HTERT RPE-1 (cell line): Measurements from ENCODE around the gene SPOCK1.

ENCODE experiments used
- in situ Hi-C: fragments of 300-500 bp; cut with MboI; formaldehyde crosslinking; loops from 4 replicates; pipeline ENCODE4 v1.14.3; 2020; ENCODE audit warnings: low sequenced_read_pairs

SPOCK1 gene

DNA sequence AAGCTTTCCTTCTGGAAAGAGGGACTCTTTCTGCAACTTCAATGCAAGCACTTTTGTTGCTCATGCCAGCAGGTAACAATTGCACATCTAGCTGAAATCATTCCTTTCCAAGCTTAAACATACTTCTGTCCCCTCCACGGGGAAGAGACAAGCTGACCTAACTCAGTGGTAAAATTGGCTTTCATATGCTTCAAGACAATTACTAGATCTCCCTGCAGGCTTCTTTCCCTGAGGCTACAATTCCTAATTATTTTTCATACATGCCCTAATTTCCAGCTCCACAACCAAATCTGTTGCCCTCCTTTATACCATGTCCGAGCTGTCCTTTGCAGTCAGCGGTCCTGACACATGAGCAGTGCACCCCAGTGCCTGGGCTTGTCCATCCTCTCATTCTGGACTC is 324.9 kb downstream of the SPOCK1 start:
- in situ Hi-C loops: no loop called here

DNA sequence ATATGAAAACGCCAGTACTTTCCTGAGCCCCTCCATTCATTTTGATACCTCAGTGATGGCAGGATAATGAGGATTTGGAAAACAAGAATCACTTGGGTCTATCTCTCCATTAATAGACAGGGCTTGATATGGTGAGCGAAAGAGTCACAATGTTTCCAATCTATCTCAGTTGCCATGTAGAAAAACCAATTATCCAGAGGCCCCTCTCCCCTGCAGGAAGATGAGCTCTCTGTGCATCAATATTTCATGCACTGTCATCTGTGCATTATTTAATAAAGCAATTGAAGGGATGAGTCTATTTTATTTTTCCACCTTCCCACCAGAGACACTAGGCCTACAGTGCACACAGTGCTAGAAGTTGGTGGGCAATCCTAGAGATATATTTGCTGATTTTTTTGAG is 326.9 kb downstream of the SPOCK1 start:
- in situ Hi-C loops: no loop called here

DNA sequence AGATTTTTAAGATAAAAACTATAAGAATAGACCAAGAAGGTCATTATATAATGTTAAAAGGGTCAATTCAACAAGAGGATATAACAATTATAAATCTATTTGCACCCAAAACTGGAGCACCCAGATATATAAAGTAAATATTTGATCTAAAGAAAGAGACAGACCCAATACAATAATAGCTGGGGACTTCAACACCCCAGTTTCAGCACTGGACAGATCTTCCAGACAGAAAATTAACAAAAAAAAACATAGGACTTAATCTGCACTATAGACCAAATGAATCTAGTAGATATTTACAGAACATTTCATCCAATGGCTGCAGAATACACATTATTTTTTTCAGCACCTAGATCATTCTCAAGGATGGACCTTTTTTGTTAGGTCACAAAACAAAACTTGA is 331.9 kb downstream of the SPOCK1 start:
- in situ Hi-C loops: no loop called here

DNA sequence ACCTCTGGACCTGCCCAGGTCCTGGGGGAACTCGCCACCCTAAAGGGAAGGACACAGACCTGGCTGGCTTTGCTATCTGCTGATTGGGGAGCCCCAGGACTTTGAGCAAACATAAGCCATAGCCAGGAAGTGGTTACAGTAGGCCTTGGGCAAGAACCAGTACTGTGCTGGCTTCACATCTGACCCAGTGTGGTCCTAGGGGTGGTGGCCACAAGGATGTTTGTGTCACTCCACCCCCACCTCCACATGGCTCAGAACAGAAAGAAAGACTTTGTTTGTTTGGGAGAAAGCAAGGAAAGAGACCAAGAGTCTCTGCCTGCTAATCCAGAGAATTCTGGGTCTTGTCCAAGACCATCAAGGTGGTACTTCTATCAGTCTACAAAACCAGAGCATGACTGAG is 334.2 kb downstream of the SPOCK1 start:
- in situ Hi-C loops: no loop called here

DNA sequence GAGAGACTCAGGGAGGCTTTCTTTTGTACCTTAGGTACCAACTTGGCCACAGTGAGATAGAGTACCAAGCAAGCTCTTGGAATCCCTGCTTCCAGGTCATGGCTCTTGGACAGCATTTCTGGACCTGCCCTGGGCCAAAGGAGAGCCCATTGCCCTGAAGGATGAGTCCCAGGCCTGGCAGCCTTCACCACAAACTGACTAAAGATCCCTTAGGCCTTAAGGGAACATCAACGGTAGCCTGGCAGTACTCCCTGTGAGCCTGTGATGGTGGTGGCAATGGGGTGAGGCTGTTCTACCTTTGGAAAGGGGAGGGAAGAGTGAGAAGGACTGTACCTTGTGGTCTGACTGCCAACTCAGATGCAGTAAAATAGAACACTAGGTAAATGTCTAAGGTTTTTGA is 334.6 kb downstream of the SPOCK1 start:
- in situ Hi-C loops: no loop called here

DNA sequence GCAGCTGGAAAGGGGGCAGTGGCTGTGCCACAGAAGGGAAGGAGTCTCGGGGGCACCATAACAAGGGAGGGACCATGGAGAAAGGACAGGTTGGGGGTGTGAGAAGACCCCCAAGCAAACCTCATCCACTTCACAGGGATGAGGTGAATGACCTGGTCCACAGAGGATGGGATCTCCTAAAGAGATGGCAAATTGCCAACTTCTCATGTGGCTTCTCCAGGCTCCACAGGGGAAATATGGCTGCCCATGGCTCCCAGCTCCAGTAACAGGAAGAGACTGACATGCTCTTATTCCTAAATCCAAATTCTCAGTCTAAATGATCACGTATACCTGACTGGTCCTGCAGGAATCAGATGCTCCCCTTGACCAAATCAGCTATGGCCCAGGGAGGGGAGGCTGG is 340.4 kb downstream of the SPOCK1 start:
- in situ Hi-C loops: no loop called here

DNA sequence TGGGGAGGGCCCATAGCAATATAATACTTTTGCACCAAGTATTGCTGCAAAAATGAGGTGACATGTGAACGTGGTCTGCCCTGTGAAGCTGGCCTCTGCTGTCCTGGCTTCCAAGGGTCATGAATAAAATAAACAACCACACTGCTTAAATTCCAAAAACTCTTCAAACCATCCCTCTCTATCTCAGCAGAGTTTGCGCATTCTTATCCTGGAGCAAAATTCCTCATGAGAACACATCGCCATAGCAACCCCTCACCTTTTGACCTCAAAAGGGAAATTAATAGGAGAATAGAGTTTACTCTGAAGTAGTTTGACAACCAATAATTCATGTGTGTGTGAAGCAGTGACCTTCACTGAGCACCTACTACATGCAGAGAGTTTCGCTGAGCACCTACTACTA is 342.9 kb downstream of the SPOCK1 start:
- in situ Hi-C loops: no loop called here

DNA sequence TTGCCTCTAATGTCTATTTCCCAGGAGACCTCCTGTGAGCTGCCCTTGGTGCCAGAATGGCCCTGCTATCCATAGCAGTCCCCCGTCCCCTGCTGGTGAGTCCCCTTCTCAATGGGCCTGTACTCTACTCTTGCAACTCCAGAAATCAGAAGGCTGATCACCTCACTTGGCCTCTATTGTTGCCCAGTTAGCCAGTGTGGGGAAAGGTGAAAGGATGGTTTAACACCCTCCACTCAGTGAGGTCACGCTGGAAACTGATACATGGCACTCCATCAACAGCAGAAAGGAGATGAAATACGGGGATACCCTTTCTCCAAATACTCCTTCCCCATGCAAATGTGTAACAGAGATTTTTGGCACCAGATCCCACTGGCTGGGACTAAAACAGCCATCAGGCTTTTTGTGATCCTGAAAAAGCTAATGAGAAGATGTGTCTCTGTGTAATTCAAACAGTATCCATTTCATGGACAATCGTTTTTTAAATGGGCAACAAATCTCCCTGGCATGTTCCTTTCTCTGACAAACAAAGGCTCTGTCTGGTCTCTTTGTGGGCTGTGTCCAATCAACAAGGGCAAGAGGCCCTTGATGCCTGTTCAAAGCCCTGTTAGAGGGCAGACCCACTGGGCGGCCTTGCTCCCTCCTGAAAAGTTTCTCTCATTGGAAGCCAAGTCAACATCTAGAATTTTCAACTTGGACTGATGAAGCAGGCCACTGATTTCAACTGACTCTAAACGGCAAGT is 343.7 kb downstream of the SPOCK1 start:
- in situ Hi-C loops: no loop called here

DNA sequence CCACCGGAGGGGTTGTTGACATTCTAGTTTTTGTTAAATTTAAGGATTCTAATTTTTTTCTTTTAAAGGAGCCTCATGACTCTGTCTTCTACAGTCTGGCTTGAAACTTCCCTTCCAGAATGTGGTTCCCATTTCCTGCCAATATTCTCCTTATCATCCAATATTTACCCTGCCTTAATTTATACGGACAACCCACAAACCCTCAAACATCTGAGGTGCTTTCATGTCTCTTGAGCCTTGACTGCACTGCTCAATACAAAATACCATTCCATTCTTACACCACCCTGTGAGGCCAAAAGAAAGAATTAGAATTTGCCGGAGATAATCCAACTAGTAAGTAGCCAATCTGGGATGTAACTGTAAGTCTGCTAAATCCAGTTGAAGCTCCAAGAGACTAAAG is 346.5 kb downstream of the SPOCK1 start:
- in situ Hi-C loops: no loop called here

DNA sequence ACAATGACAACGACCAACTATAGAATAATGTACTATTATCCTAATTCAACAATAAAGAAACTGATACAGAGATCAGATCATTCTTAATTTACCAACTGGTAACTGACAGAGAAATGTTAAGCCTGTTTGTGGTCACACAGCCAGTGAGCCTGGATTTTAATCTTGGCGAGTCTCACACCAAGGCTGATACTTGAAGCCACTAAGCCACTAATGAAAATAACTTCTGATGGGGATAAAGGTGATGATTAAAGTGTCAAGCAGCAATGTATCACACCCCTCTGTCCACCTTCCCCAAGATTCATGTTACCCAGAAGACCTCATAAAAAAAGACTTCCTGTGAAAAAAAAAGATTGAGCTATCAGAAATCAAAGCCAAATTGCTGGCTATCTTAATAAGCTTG is 350.5 kb downstream of the SPOCK1 start:
- in situ Hi-C loops: no loop called here

DNA sequence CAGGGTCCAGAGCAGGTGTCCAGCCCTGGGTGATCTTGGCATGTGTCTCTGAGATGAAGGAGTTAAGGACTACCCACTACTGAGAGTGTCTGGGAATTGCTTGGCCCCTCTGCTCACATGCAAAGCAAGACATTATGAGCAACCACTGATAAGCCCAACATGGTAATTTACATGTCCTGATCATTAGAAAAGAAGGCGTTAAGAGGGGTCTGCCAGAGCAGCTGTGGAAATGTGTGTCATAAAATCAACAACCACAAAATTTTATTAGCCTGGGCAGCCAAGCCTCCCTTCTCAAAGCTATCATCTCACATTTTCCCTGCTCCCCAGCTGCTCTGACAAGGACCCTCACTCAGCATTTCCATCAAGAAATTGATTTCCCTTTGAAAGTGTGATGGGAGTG is 351.0 kb downstream of the SPOCK1 start:
- in situ Hi-C loops: no loop called here

DNA sequence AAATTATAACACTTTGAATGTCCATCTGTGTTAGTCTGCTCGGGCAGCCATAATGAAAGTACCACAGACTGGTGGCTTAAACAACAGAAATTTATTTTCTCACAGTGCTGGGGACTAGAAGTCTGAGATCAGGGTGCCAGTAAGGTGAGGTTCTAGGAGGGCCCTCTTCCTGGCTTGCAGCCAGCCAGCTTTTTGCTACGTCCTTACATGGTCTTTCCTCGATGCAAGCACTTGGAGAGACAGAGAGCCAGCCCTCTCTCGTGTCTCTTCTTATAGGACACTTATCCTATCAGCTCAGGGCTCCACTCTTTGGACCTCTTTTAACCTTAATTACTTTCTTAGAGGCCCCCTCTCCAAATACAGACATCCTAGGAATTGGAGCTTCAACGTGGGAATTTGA is 351.8 kb downstream of the SPOCK1 start:
- in situ Hi-C loops: no loop called here

DNA sequence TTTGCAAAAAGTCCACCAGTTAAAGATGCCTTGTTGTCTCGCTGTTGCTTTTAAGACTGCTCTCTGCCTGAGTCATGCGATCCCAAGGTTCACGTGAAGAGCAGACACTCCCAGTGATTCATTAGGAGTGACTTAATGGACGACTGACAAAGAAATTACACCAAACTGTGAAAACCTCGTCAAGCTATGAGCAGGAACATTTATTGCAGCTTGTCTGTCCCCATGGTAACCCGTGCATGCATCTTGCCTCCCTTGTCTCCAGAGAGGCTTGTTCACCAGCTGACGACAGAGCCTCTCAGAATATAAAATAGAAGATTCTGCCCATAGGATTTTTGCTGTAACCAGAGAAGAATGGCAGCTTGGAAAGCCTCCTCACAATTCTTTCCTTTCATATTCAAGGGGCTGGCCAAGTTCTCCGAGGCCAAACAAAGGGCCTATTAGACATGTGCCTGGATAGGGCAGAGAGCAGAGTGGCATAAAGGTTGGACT is 352.7 kb downstream of the SPOCK1 start:
- in situ Hi-C loops: no loop called here

DNA sequence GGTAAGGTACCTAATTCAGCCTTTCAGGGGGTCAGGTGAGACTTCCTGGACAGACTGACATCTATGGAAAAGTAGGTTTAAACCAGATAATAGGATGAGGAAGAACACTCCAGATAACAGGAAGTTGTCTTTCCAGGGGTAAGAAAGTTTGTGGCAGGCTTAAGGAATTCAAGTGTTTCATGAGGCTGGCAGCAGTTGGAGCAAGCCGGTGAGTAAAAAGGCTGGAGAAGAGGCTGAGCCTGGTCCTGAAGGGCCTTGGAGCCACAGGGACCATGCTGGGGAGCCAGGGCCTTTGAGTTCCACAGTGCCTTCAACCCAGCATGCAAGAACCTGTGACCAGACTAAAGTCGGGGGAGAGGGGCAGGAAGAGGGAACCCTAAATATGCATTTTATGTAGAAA is 353.4 kb downstream of the SPOCK1 start:
- in situ Hi-C loops: no loop called here

DNA sequence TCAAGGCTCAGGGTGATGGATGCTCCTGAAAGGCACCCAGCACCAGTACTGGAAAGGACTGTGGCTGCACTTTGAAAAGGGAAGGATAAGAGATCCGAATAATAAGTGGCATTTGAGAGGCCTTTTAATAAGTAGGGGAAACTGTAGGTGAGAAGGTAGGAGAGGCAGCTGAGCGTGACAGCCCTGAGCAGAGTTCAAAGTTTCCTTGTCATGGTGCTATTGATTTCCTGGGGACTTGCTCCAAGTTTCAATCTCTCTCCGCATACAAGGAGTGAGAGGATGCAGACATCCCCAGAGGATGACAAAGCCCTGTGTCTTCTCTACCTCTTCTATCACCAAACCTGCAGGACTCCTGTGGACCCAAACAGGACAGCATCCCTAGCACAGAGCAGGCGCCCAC is 354.5 kb downstream of the SPOCK1 start:
- in situ Hi-C loops: no loop called here

DNA sequence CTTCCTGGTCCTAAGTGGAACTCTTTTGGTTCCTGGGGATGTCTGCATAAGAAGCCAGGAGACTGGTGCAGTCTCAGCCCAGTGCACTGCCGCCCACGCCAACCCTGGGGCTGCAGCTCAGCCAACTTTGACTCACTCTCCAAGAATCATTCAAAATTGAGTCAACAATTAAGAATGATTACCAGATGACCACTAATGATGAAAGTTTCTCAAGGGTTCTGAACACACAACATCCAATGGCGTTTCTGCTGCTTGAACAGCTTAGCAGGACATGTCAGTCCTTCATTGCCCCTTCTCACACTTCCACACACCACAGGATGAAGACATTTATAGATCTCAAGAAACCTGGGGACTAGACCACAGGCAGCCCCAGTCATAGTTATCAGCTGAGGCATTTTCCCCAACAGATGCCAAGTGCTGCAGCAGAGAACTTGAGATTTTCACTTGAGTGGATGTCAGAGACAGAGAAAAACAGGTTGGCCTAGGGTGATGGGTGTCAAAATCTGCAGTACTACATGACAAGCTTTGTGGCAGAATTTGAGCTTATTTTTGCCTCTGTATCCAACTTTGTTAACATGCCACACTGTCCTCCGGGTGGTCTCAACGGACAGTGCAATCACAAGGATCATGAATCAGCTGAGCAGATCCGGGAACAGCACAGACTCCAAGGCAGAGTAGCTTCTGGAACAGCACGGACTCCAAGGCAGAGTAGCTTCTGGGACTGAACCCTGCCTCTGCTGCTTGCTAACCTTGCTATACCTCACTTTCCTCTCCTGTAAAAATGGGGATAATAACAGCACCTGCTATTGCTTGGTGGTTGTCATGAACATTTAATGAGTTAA is 356.1 kb downstream of the SPOCK1 start:
- in situ Hi-C loops: no loop called here

DNA sequence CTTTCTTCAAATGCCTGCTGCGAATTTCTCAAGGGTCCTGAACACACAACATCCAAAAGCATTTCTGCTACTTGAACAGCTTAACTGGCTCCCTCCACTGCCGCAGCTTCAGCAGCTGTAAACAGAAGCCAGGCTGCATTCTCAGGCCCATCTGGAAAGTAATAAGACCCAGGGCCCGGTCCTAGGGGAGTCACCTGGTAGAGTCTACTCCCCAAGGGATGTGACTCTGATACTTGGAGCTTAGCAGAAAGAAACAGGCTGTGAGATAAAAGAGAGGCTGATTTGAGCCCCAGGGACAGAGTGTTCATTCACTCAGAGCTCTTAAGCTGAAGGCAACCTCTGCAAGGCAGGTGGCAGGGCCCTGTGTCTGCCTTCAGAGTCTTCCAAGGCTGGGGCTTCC is 356.8 kb downstream of the SPOCK1 start:
- in situ Hi-C loops: no loop called here

DNA sequence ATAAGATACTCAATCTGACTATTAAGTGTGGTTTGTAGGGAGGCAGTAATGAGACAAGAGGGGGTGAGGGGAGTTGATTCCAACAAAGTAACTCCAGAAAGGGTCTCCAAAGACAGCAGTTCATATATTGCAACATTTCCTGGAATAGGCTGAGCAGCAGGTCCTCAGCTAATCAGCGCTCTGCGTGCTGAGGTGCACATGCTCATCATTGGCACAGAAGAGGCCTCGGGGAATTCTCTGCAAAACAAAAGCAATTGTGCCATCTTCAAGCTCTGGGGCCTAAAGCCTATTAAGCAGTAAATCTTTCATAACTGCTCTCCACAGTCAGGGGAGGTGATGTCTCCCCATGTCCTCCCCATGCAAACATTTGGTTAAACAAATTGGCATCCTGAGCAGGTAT is 357.3 kb downstream of the SPOCK1 start:
- in situ Hi-C loops: no loop called here

DNA sequence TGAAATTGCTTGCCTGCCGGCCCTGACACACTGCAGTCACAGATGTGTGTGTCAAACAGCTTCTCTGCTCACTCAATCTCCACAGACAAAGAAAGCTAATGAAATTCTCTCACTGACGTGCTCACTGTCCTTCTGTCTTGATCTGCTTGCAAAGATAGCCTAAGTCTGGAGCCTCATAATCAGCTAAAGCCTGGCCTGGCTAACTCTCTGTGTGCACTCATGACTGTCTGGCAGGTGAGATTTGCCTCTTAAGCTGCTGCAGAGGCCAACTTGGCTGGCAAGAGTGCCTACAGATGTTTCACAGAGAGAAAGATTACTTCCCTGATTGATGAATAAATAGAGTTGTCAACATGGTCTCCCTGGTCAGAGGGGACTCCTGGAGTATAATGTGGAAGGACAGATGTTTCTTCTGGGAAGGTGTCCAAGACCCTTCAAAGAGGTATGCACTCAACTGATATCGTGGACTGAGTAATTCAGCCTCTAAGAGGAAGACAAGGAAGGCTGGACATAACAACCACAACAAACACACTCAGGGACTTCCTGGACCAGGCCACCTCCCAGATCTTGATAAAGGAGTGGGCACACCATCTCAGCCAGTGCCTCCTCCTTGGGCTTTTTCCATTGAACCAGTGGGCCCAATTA is 362.0 kb downstream of the SPOCK1 start:
- in situ Hi-C loops: no loop called here

DNA sequence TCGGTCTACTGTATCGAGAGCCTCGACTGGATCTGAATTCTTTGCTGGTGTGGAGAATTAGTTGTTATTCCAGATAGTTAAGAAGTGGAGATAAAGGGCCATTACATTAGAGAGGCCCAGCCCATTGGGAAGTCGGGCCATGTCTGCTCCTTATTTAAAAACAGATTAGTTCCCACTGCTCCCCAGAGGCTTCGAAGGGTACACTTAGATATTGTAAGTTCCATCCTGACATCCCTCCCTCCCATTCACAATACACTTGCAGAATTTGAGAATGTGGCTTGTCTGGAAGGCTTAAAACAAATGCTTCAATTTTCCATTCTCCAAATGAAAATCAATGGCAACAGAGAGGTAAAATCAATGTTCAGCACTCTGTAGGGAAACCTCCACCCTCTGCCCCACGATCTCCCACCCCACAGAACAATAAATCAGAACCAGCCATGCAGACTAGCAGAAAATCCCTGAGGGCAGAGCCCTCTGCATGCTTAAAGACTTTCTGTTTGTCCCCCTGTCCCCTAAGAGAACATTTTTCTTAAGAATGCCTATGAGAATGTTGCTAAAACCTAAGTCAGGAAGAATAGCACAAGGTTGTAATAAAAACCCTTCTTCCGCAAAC is 364.1 kb downstream of the SPOCK1 start:
- in situ Hi-C loops: no loop called here

DNA sequence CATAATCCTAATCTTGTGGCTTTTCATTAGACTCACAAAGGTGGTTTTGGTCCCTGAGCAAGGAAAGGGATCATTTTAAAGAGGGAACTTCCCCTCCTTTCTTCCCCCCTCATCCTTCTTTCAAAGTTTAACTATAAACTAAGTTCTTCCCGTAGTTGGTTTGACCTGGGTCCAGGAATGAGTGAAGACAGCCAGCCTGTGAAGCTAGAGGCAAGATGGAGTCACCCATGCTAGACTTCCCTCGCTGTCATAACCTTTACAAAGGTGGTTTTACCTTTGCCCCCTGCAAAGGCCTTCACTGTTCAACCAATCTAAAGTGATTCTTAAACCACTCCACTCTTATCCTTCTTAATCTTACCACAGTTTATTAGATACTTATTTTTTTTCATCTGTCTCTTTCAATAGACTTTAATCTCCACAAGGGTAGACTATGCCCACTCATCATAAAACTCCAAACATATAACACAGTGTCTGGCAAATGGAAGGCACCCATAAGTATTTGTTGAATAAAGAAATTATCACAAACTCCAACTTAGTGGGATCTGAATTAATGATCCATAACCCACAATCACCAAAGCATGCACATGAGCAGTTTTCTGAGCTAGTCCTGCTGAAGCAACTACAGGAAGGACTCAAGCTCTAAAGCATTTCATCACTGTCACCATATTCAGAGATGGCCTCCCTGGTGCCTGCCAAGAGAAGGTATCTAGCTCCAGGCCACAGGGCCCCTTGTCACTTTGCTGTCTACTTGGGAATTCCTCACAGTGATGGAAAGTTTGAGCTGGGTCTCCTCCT is 369.0 kb downstream of the SPOCK1 start:
- in situ Hi-C loops: no loop called here
